Sigmoid colon (tissue), 4 donors: ENCODE results near the gene PHKB.

ENCODE experiments used
- EP300 ChIP-seq, 4 donors: sonication (generic); formaldehyde crosslinking; IDR thresholded peaks; one replicate each; pipeline ENCODE4 v1.6.1; 2017; ENCODE audit warnings: antibody characterized with exemption in 4 of 4
- POLR2A ChIP-seq, 2 donors: fragments of 450-650 bp; IDR thresholded peaks; one replicate each; pipeline ENCODE4 v1.6.1; 2016; ENCODE audit warnings: antibody characterized with exemption in 2 of 2, mild to moderate bottlenecking in 2 of 2, moderate library complexity in 2 of 2
- POLR2AphosphoS5 ChIP-seq, 4 donors: sonication (generic); formaldehyde crosslinking; IDR thresholded peaks; one replicate each; pipeline ENCODE4 v1.6.1; 2017; ENCODE audit warnings: antibody characterized with exemption in 4 of 4
- TF ChIP-seq, protein P1 (sequence below), 4 experiments: fragments of 450-650 bp in 3 of 4; fragments of 200-600 bp in 1 of 4; IDR thresholded peaks; one replicate each; pipeline ENCODE4 v1.5.1; 2016 to 2019; ENCODE audit warnings: antibody characterized with exemption in 4 of 4, mild to moderate bottlenecking in 3 of 4, moderate library complexity in 2 of 4

DNA sequence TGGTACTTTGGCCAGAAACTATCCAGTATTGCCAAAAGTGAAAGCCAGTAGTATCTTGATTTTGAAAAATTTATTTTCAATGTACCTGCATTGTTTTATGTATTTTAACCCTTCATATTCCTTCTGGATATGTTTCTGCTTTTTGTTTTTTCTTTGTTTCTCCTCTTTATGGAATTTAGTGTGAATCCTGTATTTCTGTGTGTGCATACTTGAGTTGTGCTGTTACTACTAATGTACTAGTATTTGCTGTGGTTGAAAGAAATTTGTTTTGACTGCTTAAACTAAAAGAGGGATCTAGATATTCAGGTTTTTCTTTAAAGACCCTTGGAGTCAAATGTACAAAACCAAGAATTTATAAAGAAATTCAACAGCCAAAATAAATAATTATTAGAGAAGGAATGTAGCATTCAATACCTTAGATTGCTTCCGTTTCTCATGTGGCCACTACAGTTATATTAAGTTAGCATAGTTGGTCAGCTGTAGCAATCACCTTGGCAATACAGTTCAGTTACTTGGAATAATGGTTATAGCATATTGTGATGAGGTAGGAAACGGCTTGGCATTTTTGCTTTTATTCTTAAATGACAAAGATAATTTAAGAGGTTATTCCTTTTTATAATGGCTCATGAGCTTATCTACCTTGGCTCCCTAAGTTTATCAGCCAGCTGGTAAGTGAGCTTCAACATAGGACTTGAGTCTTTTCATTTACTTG is 4.9 kb downstream of the PHKB start:
- TF ChIP-seq, protein P1, sequence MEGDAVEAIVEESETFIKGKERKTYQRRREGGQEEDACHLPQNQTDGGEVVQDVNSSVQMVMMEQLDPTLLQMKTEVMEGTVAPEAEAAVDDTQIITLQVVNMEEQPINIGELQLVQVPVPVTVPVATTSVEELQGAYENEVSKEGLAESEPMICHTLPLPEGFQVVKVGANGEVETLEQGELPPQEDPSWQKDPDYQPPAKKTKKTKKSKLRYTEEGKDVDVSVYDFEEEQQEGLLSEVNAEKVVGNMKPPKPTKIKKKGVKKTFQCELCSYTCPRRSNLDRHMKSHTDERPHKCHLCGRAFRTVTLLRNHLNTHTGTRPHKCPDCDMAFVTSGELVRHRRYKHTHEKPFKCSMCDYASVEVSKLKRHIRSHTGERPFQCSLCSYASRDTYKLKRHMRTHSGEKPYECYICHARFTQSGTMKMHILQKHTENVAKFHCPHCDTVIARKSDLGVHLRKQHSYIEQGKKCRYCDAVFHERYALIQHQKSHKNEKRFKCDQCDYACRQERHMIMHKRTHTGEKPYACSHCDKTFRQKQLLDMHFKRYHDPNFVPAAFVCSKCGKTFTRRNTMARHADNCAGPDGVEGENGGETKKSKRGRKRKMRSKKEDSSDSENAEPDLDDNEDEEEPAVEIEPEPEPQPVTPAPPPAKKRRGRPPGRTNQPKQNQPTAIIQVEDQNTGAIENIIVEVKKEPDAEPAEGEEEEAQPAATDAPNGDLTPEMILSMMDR (IDR thresholded peaks at IDR 0.05) = no peak
- TF ChIP-seq POLR2A (IDR thresholded peaks at IDR 0.05) (no peak), POLR2AphosphoS5 (IDR thresholded peaks at IDR 0.05) (no peak), EP300 (IDR thresholded peaks at IDR 0.05) (no peak)
